BJ (cell line): ENCODE results near the gene PDE8B. TPM values are rescaled to one million over a fixed set of nuclear protein-coding genes. Genes with fewer than 3 reads are reported as not detected.
"Not testable (repeated sequence)": the region's sequence is repeated elsewhere in the genome, so short reads cannot be mapped to it uniquely, and the experiment has no call there.

ENCODE experiments used
- CTCF ChIA-PET: fragments of 350-600 bp; formaldehyde crosslinking; extraction: SDS; loops from one replicate; lab custom pipeline; 2021; ENCODE audit warnings: antibody characterized with exemption, inconsistent platforms; lab: Yijun Ruan, JAX
- POLR2A ChIA-PET: fragments of 300-600 bp; sonication (Branson Sonifier 250); formaldehyde crosslinking; extraction: SDS; loops from one replicate; lab custom pipeline; 2021; ENCODE audit warnings: antibody characterized with exemption; lab: Charles Lee
- DNase-seq: peaks from one replicate; pipeline ENCODE4 v3.0.0-alpha.2; 2011; ENCODE audit warnings: low read depth
- H3K27me3 ChIP-seq: 2 replicates; pipeline ENCODE4 v1.6.0; 2011; ENCODE audit warnings: low read length; ENCODE audit not compliant: control insufficient read depth, insufficient read depth
- H3K36me3 ChIP-seq: 2 replicates; pipeline ENCODE4 v1.5.1; 2011; ENCODE audit warnings: low read length; ENCODE audit not compliant: control insufficient read depth, insufficient read depth
- H3K4me3 ChIP-seq: 2 replicates; pipeline ENCODE4 v1.5.1; 2011; ENCODE audit warnings: low read depth, mild to moderate bottlenecking, control low read depth, low read length
- polyA plus RNA-seq: library from polyadenylated mRNA; depleted of rRNA; stranded (reverse); fragments of >200 nt; gene quantifications from 2 replicates; pipeline ENCODE4 v1.2.3, GENCODE V29; 2011
- TF ChIP-seq, protein P1 (sequence below): IDR thresholded peaks from 2 replicates; pipeline ENCODE4 v1.5.1; 2011; ENCODE audit warnings: low read depth, mild to moderate bottlenecking, control low read depth, inconsistent platforms, low read length, moderate library complexity; ENCODE audit not compliant: insufficient read depth

PDE8B gene
- polyA plus RNA-seq, 1 experiment: 2.2 TPM

DNA sequence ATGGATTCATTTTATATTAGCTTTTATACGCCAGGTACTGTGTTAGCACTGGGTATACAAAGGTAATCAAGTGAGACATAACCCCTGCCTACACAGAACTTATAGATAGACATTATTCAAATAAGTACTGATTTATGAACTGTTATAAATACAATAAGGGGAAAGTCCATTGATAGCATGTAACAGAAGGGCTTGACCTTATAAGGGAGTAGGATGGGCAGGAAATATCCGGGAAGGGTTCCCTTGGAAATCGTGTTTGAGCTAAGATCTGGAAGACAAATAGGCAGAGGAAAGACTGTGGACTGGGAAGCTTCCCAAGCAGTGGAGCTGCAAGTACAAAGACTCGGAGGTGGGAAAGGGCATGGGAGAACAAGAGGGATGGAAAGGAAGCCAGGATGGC, 170.2 kb downstream of the PDE8B start:
- H3K36me3 ChIP-seq: no peaks in the 10 kb centered on the region
- POLR2A ChIA-PET: no interaction called here
- no peak for DNase-seq
- H3K4me3 ChIP-seq: no peak overlapping the region
- TF ChIP-seq, protein P1, sequence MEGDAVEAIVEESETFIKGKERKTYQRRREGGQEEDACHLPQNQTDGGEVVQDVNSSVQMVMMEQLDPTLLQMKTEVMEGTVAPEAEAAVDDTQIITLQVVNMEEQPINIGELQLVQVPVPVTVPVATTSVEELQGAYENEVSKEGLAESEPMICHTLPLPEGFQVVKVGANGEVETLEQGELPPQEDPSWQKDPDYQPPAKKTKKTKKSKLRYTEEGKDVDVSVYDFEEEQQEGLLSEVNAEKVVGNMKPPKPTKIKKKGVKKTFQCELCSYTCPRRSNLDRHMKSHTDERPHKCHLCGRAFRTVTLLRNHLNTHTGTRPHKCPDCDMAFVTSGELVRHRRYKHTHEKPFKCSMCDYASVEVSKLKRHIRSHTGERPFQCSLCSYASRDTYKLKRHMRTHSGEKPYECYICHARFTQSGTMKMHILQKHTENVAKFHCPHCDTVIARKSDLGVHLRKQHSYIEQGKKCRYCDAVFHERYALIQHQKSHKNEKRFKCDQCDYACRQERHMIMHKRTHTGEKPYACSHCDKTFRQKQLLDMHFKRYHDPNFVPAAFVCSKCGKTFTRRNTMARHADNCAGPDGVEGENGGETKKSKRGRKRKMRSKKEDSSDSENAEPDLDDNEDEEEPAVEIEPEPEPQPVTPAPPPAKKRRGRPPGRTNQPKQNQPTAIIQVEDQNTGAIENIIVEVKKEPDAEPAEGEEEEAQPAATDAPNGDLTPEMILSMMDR: no peak
- H3K27me3 ChIP-seq: no peaks in the 10 kb centered on the region
- CTCF ChIA-PET: interaction anchor here (0.7 to 2.0 kb wide), 2 partner anchors 11 to 17 kb away, joined by 3 to 5 read pairs; no protein-coding TSS in a partner anchor

DNA sequence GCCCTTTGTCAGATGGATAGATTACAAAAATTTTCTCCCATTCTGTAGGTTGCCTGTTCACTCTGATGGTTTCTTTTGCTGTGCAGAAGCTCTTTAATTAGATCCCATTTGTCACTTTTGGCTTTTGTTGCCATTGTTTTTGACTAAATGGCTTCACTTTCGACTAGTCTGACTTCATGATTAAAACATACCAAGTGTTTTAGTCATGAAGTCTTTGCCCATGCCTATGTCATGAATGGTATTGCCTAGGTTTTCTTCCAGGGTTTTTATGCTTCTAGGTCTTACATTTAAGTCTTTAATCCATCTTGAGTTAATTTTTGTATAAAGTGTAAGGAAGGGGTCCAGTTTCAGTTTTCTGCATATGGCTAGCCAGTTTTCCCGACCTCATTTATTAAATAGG, 172.9 kb downstream of the PDE8B start:
- DNase-seq, CTCF ChIA-PET, H3K36me3 ChIP-seq, H3K4me3 ChIP-seq, H3K27me3 ChIP-seq, POLR2A ChIA-PET: not testable (repeated sequence)

DNA sequence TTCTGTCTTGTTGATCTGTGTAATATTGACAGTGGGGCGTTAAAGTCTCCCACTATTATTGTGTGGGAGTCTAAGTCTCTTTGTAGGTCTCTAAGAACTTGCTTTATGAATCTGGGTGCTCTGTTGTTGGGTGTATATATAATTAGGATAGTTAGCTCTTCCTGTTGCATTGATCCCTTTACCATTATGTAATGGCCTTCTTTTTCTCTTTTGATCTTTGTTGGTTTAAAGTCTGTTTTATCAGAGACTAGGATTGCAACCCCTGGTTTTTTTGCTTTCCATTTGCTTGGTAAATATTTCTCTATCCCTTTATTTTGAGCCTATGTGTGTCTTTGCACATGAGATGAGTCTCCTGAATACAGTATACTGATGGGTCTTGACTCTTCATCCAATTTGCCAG, 175.9 kb downstream of the PDE8B start:
- CTCF ChIA-PET, H3K27me3 ChIP-seq, H3K4me3 ChIP-seq, POLR2A ChIA-PET, DNase-seq, H3K36me3 ChIP-seq: not testable (repeated sequence)

DNA sequence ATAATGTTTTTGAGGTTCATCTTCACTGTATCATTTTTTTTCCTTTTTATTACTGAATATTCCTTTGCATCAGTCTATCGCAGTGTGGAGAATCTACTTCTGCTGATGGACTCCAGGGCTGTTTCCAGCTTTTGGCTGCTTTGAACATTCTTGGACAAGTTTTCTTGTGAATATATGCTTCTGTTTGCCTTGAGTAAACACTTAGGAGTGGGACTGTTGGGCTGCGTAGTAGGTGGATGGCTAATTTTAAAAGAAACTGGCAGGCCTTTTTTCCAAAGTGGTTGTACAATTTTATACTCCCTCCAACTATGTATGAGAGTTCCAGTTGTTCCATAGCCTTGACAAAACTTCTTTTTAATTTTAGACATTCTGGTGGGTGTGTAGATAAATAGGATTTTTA, 179.3 kb downstream of the PDE8B start:
- ChIA-PET POLR2A (no interaction called here), CTCF (no interaction called here)
- TF ChIP-seq, protein P1: no peak
- no peak for DNase-seq
- Histone ChIP-seq H3K36me3 (no peaks in the 10 kb centered on the region), H3K4me3 (no peak overlapping the region), H3K27me3 (no peaks in the 10 kb centered on the region; the same call in none of the 2 replicates)

DNA sequence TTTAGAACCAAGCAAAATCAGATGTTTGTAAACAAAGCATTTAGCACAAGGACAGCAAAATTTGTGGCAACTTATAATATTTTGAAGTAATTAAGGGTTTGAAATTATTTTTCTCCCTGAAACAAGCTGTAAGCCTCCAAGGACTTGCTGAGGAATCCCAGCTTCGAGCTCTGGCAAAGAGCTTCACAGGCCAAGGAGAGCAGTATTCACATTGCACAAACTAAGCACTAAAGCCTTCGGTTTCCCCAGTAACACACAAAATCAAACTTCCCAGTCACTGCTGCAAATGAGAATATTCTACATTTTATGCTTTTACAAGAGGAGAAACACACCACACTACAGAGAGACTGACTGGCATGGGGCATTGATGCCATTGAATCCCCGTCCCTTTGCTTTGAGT, 179.7 kb downstream of the PDE8B start:
- no peaks in the 10 kb centered on the region for H3K36me3 ChIP-seq
- DNase-seq: no peak
- H3K27me3 ChIP-seq: no peaks in the 10 kb centered on the region; the same call in none of the 2 replicates
- ChIA-PET POLR2A (no interaction called here), CTCF (interaction anchor here (1.1 to 1.4 kb wide), 2 partner anchors 12 to 108 kb away, joined by 3 read pairs; no protein-coding TSS in a partner anchor)
- no peak overlapping the region for H3K4me3 ChIP-seq
- TF ChIP-seq, protein P1: no peak

DNA sequence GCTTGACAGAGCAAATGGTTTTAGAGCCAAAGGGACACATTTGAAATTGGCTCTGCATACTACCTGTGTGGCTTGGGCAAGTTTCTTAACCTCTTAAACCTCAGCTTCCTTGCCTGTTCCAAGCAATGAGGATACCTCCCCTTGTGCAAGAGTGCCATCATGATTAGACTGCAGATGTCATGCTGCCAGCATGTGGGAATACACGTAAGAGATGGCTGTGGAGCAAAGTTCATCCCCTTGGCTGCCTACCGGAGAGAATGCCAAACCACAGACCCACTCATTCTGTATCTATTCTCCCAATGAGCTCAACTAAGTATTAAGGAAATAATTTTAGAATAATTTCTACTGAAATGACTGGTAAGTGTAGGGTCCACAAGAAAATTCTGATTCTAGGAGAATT, 180.3 kb downstream of the PDE8B start:
- ChIA-PET POLR2A (interaction anchor here (0.5 kb wide), 1 partner anchor 100 kb away, joined by 3 read pairs; no protein-coding TSS in a partner anchor), CTCF (interaction anchor here (1.1 to 1.4 kb wide), 2 partner anchors 13 to 108 kb away, joined by 3 read pairs; no protein-coding TSS in a partner anchor)
- Histone ChIP-seq H3K4me3 (no peak overlapping the region), H3K36me3 (no peaks in the 10 kb centered on the region), H3K27me3 (no peaks in the 10 kb centered on the region; the same call in none of the 2 replicates)
- peak; percentile 40 for DNase-seq
- TF ChIP-seq, protein P1: no peak
